ENCODE data around the gene DNAI4.

DNA sequence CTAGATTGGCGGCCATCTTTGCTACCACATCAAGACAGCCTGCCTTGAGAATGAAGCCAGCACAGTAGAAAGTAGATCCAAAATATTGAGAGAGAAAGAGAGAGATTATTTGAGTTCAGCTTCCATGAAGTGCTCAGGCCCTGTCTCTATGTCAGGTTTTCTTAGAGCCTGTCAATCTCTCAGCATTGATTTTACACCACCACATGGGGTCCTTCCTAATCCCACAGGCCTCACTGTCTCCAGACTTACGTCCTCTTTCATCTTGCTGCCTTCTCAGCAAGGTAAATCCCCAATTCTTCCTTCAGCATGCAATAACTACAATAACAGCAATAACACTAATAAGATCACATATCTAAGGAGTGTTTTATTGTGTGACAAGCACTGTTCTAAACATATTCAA is 151.4 kb downstream of the DNAI4 start:
- TF ChIP-seq, protein P1, sequence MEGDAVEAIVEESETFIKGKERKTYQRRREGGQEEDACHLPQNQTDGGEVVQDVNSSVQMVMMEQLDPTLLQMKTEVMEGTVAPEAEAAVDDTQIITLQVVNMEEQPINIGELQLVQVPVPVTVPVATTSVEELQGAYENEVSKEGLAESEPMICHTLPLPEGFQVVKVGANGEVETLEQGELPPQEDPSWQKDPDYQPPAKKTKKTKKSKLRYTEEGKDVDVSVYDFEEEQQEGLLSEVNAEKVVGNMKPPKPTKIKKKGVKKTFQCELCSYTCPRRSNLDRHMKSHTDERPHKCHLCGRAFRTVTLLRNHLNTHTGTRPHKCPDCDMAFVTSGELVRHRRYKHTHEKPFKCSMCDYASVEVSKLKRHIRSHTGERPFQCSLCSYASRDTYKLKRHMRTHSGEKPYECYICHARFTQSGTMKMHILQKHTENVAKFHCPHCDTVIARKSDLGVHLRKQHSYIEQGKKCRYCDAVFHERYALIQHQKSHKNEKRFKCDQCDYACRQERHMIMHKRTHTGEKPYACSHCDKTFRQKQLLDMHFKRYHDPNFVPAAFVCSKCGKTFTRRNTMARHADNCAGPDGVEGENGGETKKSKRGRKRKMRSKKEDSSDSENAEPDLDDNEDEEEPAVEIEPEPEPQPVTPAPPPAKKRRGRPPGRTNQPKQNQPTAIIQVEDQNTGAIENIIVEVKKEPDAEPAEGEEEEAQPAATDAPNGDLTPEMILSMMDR (IDR thresholded peaks at IDR 0.05; ENCODE audit: insufficient read depth, low read length), result no peak
- no peak for TF ChIP-seq POLR2AphosphoS5 (IDR thresholded peaks at IDR 0.05; ENCODE audit: low read depth)
- TF ChIP-seq, protein P2, sequence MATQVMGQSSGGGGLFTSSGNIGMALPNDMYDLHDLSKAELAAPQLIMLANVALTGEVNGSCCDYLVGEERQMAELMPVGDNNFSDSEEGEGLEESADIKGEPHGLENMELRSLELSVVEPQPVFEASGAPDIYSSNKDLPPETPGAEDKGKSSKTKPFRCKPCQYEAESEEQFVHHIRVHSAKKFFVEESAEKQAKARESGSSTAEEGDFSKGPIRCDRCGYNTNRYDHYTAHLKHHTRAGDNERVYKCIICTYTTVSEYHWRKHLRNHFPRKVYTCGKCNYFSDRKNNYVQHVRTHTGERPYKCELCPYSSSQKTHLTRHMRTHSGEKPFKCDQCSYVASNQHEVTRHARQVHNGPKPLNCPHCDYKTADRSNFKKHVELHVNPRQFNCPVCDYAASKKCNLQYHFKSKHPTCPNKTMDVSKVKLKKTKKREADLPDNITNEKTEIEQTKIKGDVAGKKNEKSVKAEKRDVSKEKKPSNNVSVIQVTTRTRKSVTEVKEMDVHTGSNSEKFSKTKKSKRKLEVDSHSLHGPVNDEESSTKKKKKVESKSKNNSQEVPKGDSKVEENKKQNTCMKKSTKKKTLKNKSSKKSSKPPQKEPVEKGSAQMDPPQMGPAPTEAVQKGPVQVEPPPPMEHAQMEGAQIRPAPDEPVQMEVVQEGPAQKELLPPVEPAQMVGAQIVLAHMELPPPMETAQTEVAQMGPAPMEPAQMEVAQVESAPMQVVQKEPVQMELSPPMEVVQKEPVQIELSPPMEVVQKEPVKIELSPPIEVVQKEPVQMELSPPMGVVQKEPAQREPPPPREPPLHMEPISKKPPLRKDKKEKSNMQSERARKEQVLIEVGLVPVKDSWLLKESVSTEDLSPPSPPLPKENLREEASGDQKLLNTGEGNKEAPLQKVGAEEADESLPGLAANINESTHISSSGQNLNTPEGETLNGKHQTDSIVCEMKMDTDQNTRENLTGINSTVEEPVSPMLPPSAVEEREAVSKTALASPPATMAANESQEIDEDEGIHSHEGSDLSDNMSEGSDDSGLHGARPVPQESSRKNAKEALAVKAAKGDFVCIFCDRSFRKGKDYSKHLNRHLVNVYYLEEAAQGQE (IDR thresholded peaks at IDR 0.05; ENCODE audit: insufficient replicate concordance, low read depth), result no peak
